ENCODE results near the gene C12orf56.

The C12orf56 gene

DNA sequence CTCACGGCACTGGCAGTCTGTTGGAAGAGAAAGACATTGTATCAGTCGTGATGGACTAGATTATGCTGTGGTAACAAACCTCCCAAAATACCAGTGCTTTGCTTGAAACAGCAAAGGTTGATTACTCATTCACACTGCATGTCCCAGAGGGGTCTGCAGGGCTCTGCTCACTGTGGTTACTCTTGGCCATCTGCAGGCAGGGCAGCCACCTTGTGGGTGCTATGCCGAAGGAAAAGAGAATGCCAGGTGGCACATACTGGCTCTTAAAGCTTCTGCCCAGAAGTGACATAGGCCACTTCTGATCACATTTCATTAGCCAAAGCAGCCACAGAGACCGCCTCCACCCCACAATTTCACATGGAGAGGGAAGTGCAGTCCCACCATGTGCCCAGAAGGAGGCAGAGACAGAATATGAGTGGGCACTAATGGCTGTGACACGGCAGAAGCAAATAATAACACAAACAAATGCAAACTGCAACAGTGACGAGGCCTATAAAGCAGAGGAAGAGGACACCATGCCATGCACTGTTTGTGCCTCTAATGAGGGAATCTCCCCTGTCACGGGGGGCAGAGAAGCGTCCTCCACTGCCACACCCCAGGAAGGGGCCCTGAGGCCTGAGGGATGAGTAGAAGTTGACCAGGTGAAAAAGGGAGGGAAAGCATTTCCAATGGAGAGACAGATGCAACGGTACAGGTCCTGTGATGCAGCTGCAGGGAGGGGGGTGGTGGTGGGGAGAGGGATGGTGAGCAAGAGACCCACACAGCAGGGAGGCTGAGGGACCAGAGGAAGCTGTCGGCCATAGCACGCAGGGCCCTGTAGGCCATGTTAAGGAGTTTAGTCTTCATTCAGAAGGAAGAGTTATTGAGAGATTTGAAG is 116.8 kb downstream of the C12orf56 start:
- no peak for TF ChIP-seq YY1 (IDR thresholded peaks at IDR 0.05; ENCODE audit: insufficient read depth, insufficient read length)
- TF ChIP-seq SUZ12 (IDR thresholded peaks at IDR 0.05; ENCODE audit: extremely low read depth, insufficient read depth, insufficient read length) = no peak
- no peak for TF ChIP-seq ZNF274 (IDR thresholded peaks at IDR 0.05; ENCODE audit: low read depth, low read length)
- peak; percentile 27 for DNase-seq (ENCODE audit: low read depth, low spot score)
- no peaks in the 10 kb centered on the region for H3K36me3 ChIP-seq (ENCODE audit: insufficient read depth, insufficient read length, low read length)
- no peak overlapping the region for H3K4me3 ChIP-seq (ENCODE audit: insufficient read length, low read depth)
- H3K27me3 ChIP-seq (ENCODE audit: insufficient read depth, insufficient read length) = no peaks in the 10 kb centered on the region
- no peaks in the 10 kb centered on the region for H3K4me1 ChIP-seq (ENCODE audit: insufficient read depth, insufficient read length)
- H3K9me3 ChIP-seq (ENCODE audit: insufficient read depth, low read length) = no peaks in the 10 kb centered on the region
- no peak overlapping the region for H3K9ac ChIP-seq (ENCODE audit: insufficient read length, low read depth)

DNA sequence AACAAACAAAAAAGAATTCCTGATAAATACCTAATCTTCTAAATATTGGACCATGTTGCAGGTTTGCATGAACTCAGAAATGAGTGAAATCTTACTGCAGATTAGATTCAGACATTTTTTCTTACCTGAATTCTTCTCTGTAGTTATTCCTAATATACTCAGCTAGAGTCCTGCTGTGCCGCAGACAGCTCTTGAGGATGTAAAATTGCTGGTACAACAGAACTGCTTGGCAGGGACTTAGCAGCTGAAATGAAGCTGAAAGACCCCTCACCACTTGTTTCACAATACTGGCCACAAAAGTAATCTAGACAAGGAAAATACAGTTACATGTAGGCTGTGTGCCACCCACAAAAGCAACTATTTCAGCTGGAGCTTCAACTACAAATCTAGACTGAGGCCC is 120.1 kb downstream of the C12orf56 start:
- H3K36me3 ChIP-seq (ENCODE audit: insufficient read depth, insufficient read length, low read length) = no peaks in the 10 kb centered on the region
- H3K27me3 ChIP-seq (ENCODE audit: insufficient read depth, insufficient read length) = no peaks in the 10 kb centered on the region
- no peaks in the 10 kb centered on the region for H3K4me1 ChIP-seq (ENCODE audit: insufficient read depth, insufficient read length)
- H3K9ac ChIP-seq (ENCODE audit: insufficient read length, low read depth) = no peak overlapping the region
- DNase-seq (ENCODE audit: low read depth, low spot score) = no peak
- no peaks in the 10 kb centered on the region for H3K9me3 ChIP-seq (ENCODE audit: insufficient read depth, low read length)
- H3K4me3 ChIP-seq (ENCODE audit: insufficient read length, low read depth) = no peak overlapping the region
- TF ChIP-seq YY1 (IDR thresholded peaks at IDR 0.05; ENCODE audit: insufficient read depth, insufficient read length) (no peak), ZNF274 (IDR thresholded peaks at IDR 0.05; ENCODE audit: low read depth, low read length) (no peak), SUZ12 (IDR thresholded peaks at IDR 0.05; ENCODE audit: extremely low read depth, insufficient read depth, insufficient read length) (no peak)

DNA sequence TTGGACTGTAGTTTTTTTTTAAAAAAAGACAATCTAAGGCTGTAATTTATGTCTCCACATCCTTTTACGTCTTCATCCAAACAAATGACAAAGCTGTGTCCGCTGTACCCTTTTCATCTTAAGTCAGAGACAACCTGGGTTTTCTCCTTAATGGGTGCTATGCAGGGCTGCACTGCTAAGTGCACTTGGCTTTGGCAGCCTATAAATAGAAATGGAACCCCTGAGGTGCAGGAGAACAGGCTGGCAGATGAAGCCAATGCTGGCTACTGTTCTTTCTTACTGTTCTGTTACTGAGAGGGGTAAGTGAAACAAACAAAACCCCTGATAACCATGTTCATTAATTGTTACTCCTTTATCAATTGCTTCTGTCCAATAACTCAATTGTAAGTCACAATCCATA is 121.4 kb downstream of the C12orf56 start:
- Histone ChIP-seq H3K27me3 (ENCODE audit: insufficient read depth, insufficient read length) (no peaks in the 10 kb centered on the region), H3K9me3 (ENCODE audit: insufficient read depth, low read length) (no peaks in the 10 kb centered on the region), H3K36me3 (ENCODE audit: insufficient read depth, insufficient read length, low read length) (no peaks in the 10 kb centered on the region), H3K9ac (ENCODE audit: insufficient read length, low read depth) (no peak overlapping the region), H3K4me1 (ENCODE audit: insufficient read depth, insufficient read length) (no peaks in the 10 kb centered on the region), H3K4me3 (ENCODE audit: insufficient read length, low read depth) (no peak overlapping the region)
- TF ChIP-seq ZNF274 (IDR thresholded peaks at IDR 0.05; ENCODE audit: low read depth, low read length) (no peak), SUZ12 (IDR thresholded peaks at IDR 0.05; ENCODE audit: extremely low read depth, insufficient read depth, insufficient read length) (no peak), YY1 (IDR thresholded peaks at IDR 0.05; ENCODE audit: insufficient read depth, insufficient read length) (no peak)
- DNase-seq (ENCODE audit: low read depth, low spot score) = no peak

DNA sequence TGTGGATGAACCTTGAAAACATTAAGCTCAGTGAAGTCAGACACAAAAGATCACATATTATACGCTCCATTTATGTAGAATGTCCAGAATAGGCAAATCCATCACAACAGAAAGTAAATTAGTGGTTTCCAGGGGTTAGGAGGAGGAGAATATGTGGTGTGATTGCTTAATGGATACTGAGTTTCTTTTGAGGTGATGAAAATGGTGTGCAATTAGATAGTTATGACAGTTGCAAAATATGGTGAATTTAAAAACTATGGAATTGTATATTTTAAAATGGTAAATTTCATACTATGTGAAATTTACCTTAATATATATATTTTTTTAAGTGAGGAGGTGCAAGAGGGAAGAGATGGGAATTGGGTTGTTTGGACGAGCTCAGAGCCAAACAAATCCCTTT is 122.1 kb downstream of the C12orf56 start:
- no peaks in the 10 kb centered on the region for H3K9me3 ChIP-seq (ENCODE audit: insufficient read depth, low read length)
- H3K27me3 ChIP-seq (ENCODE audit: insufficient read depth, insufficient read length) = no peaks in the 10 kb centered on the region
- no peak for DNase-seq (ENCODE audit: low read depth, low spot score)
- H3K9ac ChIP-seq (ENCODE audit: insufficient read length, low read depth) = no peak overlapping the region
- H3K36me3 ChIP-seq (ENCODE audit: insufficient read depth, insufficient read length, low read length) = no peaks in the 10 kb centered on the region
- no peaks in the 10 kb centered on the region for H3K4me1 ChIP-seq (ENCODE audit: insufficient read depth, insufficient read length)
- TF ChIP-seq YY1 (IDR thresholded peaks at IDR 0.05; ENCODE audit: insufficient read depth, insufficient read length) (no peak), ZNF274 (IDR thresholded peaks at IDR 0.05; ENCODE audit: low read depth, low read length) (no peak), SUZ12 (IDR thresholded peaks at IDR 0.05; ENCODE audit: extremely low read depth, insufficient read depth, insufficient read length) (no peak)
- no peak overlapping the region for H3K4me3 ChIP-seq (ENCODE audit: insufficient read length, low read depth)

DNA sequence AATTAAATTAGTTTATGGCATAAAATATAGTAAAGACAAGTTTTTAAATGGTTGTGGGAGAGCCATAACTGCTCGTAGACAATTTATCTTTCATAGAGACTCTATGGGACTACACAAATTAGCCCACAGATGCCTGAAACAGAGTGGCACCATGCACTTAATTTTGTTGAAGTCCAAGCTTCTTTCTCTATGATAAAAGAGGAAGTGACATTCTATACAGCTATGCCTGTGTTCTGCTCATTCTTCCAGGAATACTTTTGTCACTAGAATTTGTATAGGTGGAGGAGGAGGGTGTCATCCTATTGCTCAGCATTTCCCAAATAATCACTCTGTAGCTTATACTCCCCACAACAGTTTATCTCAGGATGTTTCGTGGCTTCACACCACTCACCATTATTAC is 124.7 kb downstream of the C12orf56 start:
- no peaks in the 10 kb centered on the region for H3K36me3 ChIP-seq (ENCODE audit: insufficient read depth, insufficient read length, low read length)
- H3K9ac ChIP-seq (ENCODE audit: insufficient read length, low read depth) = no peak overlapping the region
- no peak for TF ChIP-seq ZNF274 (IDR thresholded peaks at IDR 0.05; ENCODE audit: low read depth, low read length)
- no peak for TF ChIP-seq SUZ12 (IDR thresholded peaks at IDR 0.05; ENCODE audit: extremely low read depth, insufficient read depth, insufficient read length)
- no peak for TF ChIP-seq YY1 (IDR thresholded peaks at IDR 0.05; ENCODE audit: insufficient read depth, insufficient read length)
- H3K27me3 ChIP-seq (ENCODE audit: insufficient read depth, insufficient read length) = no peaks in the 10 kb centered on the region
- no peak overlapping the region for H3K4me3 ChIP-seq (ENCODE audit: insufficient read length, low read depth)
- DNase-seq (ENCODE audit: low read depth, low spot score) = no peak
- no peaks in the 10 kb centered on the region for H3K4me1 ChIP-seq (ENCODE audit: insufficient read depth, insufficient read length)
- no peaks in the 10 kb centered on the region for H3K9me3 ChIP-seq (ENCODE audit: insufficient read depth, low read length)

DNA sequence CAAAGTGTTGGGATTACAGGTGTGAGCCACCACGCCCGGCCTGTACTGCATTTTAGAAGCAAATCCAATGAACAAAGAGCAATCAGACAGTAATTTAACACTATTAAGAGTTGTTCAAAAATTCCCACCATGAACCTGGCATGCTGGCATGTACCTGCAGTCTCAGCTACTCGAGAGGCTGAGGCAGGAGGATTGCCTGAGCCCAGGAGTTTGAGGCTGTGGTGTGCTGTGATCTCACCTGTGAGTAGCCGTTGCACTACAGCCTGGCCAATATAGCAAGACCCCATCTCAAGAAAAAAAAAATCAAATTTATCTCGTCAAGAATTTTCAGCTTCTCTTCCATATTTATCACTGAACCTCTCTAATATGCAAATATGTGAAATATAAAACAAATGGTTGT is 128.7 kb downstream of the C12orf56 start:
- H3K4me1 ChIP-seq (ENCODE audit: insufficient read depth, insufficient read length) = no peaks in the 10 kb centered on the region
- H3K4me3 ChIP-seq (ENCODE audit: insufficient read length, low read depth) = no peak overlapping the region
- H3K27me3 ChIP-seq (ENCODE audit: insufficient read depth, insufficient read length) = no peaks in the 10 kb centered on the region
- H3K36me3 ChIP-seq (ENCODE audit: insufficient read depth, insufficient read length, low read length) = no peaks in the 10 kb centered on the region
- H3K9me3 ChIP-seq (ENCODE audit: insufficient read depth, low read length) = no peaks in the 10 kb centered on the region
- no peak for TF ChIP-seq ZNF274 (IDR thresholded peaks at IDR 0.05; ENCODE audit: low read depth, low read length)
- TF ChIP-seq YY1 (IDR thresholded peaks at IDR 0.05; ENCODE audit: insufficient read depth, insufficient read length) = no peak
- no peak for TF ChIP-seq SUZ12 (IDR thresholded peaks at IDR 0.05; ENCODE audit: extremely low read depth, insufficient read depth, insufficient read length)
- DNase-seq (ENCODE audit: low read depth, low spot score) = no peak
- H3K9ac ChIP-seq (ENCODE audit: insufficient read length, low read depth) = no peak overlapping the region

DNA sequence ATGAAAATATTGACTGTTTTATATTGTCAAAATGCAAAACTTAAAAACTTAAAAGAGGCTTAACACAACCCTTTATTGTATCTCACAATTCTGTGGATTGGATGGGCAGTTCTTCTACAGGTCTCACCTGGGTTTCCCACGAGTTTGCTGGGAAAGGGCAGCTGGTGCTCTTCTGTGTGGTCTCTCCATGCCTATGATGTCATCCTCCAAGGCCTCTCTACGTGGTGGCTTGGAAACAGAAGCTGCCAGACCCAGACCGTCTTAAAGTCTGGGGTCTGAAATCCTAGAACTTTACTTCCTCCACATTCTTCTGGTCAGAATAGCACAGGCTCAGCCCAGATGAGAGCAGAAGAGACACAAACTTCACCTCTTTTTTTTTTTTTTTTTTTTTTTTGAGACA is 132.0 kb downstream of the C12orf56 start:
- TF ChIP-seq SUZ12 (IDR thresholded peaks at IDR 0.05; ENCODE audit: extremely low read depth, insufficient read depth, insufficient read length) = no peak
- TF ChIP-seq YY1 (IDR thresholded peaks at IDR 0.05; ENCODE audit: insufficient read depth, insufficient read length) = no peak
- TF ChIP-seq ZNF274 (IDR thresholded peaks at IDR 0.05; ENCODE audit: low read depth, low read length) = no peak
- Histone ChIP-seq H3K27me3 (ENCODE audit: insufficient read depth, insufficient read length) (no peaks in the 10 kb centered on the region), H3K4me3 (ENCODE audit: insufficient read length, low read depth) (no peak overlapping the region), H3K4me1 (ENCODE audit: insufficient read depth, insufficient read length) (no peaks in the 10 kb centered on the region), H3K9me3 (ENCODE audit: insufficient read depth, low read length) (no peaks in the 10 kb centered on the region), H3K36me3 (ENCODE audit: insufficient read depth, insufficient read length, low read length) (no peaks in the 10 kb centered on the region), H3K9ac (ENCODE audit: insufficient read length, low read depth) (no peak overlapping the region)
- no peak for DNase-seq (ENCODE audit: low read depth, low spot score)
